Mucosa of rectum (tissue), 2 donors: ENCODE data around the gene FAM163A.
"Not testable (repeated sequence)": the region's sequence is repeated elsewhere in the genome, so short reads cannot be mapped to it uniquely, and the experiment has no call there.

Experiments
- H3K27ac ChIP-seq, 2 donors: one replicate each; pipeline ENCODE4 v1.7.0; 2013; ENCODE audit warnings: inconsistent platforms in 2 of 2, low read depth in 2 of 2, low read length in 2 of 2
- H3K27me3 ChIP-seq, 2 donors: one replicate each; pipeline ENCODE4 v1.7.0; 2013; ENCODE audit warnings: low read length in 2 of 2; ENCODE audit not compliant: control insufficient read depth in 2 of 2, insufficient read depth in 2 of 2
- H3K36me3 ChIP-seq, 2 donors: one replicate each; pipeline ENCODE4 v1.7.0; 2013; ENCODE audit warnings: low read length in 2 of 2; ENCODE audit not compliant: control insufficient read depth in 2 of 2, insufficient read depth in 2 of 2
- H3K4me1 ChIP-seq, 2 donors: one replicate each; pipeline ENCODE4 v1.7.0; 2013; ENCODE audit warnings: low read length in 2 of 2, mild to moderate bottlenecking in 1 of 2; ENCODE audit not compliant: control insufficient read depth in 2 of 2, insufficient read depth in 2 of 2
- H3K4me3 ChIP-seq, 2 donors: one replicate each; pipeline ENCODE4 v1.7.0; 2013; ENCODE audit warnings: low read length in 2 of 2
- H3K9ac ChIP-seq, 2 donors: one replicate each; pipeline ENCODE4 v1.7.0; 2013; ENCODE audit warnings: low read length in 2 of 2, low read depth in 1 of 2, mild to moderate bottlenecking in 1 of 2
- H3K9me3 ChIP-seq, 2 donors: one replicate each; pipeline ENCODE4 v1.7.0; 2013; ENCODE audit warnings: low read length in 2 of 2; ENCODE audit not compliant: control insufficient read depth in 2 of 2
- donor health status: healthy.
- donor health status: Normal muscosa, but diverticular disease.

The FAM163A gene

DNA sequence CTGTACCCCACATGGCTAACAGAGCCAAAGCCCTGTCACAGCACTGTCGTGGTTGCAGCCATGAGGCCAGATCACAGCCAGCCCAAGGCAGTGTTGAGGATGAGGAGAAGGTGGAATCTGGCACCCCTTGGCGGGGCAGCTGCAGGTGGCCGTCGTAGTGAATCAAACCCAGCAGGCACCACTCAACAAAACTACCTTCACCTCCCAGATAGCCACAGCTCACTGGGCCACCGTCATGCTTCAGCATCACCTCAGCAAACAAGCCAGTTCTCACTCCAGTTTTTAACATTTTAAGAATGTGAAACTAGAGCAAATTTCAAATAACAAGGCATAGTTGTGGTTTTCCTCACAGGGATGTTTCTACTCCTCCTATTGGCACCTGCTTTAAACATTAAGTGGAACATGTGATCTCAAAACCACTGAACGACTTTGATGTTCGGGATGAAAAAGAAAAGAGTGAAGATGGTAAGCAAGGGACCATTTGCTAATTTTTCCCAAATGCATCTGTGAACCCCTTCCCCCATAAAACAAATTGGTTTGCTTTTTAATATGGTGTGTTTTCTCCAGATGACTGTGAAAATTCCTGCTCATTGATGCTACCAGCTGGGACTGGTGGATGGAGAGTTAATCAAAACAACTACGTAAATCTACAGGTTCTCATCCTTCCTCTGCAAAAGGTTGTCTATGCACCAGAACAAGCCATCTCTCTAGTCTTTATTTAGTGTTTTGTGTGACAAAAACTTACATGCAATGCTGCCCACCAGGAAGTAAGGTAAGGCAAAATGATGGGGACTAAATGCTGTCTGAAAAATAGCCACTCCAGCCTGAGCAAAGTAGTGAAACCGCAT, 89.0 kb downstream of the FAM163A start:
- Histone ChIP-seq H3K4me1 (no peaks in the 10 kb centered on the region), H3K9ac (no peak overlapping the region), H3K4me3 (no peak overlapping the region), H3K27me3 (no peaks in the 10 kb centered on the region), H3K9me3 (no peaks in the 10 kb centered on the region), H3K27ac (no peak overlapping the region), H3K36me3 (no peaks in the 10 kb centered on the region)

DNA sequence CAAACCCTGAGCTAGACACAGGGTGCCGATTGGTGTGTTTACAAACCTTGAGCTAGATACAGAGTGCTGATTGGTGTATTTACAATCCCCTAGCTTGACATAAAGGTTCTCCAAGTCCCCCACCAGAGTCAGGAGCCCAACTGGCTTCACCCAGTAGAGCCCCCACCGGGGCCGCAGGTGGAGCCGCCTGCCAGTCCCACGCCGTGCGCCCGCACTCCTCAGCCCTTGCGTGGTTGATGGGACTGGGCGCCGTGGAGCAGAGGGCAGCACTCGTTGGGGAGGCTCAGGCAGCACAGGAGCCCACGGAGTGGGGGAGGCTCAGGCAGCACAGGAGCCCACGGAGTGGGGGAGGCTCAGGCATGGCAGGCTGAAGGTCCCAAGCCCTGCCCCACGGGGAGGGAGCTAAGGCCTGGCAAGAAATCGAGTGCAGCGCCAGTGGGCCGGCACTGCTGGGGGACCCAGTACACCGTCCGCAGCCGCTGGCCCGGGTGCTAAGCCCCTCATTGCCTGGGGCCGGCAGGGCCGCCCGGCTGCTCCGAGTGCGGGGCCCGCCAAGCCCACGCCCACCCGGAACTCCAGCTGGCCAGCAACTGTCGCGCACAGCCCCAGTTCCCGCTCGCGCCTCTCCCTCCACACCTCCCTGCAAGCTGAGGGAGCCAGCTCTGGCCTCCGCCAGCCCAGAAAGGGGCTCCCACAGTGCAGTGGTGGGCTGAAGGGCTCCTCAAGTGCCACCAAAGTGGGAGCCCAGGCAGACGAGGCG, 93.8 kb downstream of the FAM163A start:
- H3K4me3 ChIP-seq, H3K9me3 ChIP-seq, H3K36me3 ChIP-seq, H3K27me3 ChIP-seq, H3K4me1 ChIP-seq, H3K9ac ChIP-seq, H3K27ac ChIP-seq: not testable (repeated sequence)

- Histone ChIP-seq H3K9me3 (no peaks in the 10 kb centered on the region), H3K4me1 (no peaks in the 10 kb centered on the region), H3K27me3 (no peaks in the 10 kb centered on the region), H3K9ac (no peak overlapping the region), H3K27ac (no peak overlapping the region), H3K36me3 (peaks cover 5 to 7% of the 10 kb centered on the region in 2 donors), H3K4me3 (no peak overlapping the region)
Measured at GRCh38 chr1:179840107-179840506, 97.0 kb downstream of the FAM163A start.

DNA sequence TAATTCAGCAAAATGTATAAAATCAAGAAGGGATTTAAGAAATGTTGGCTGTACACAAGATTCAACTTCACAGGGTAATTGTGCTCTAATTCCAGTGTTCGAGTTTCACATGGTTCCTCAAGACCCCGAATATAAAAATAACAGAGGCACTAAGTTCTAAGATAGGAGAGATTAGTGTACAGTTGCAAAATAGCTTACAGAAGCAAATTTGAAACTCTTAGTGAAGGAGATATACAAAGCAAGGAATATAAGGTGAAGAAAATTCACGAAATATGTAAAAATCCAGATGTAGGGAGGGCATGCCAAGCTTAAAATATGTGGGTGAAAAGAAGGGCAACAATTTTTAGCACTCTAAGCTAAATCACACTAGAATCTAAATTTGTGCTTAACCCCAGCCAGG, 105.1 kb downstream of the FAM163A start:
- Histone ChIP-seq H3K9ac (no peak overlapping the region), H3K27me3 (no peaks in the 10 kb centered on the region), H3K4me3 (no peak overlapping the region), H3K27ac (no peak overlapping the region), H3K4me1 (no peaks in the 10 kb centered on the region), H3K9me3 (no peaks in the 10 kb centered on the region), H3K36me3 (peaks cover 37 to 38% of the 10 kb centered on the region in 2 donors)

- no peaks in the 10 kb centered on the region for H3K9me3 ChIP-seq
- peaks cover 29 to 32% of the 10 kb centered on the region in 2 donors for H3K36me3 ChIP-seq
Measured at GRCh38 chr1:179853102-179853501, 110.0 kb downstream of the FAM163A start.

GRCh38 chr1:179855831-179856230, 112.7 kb downstream of the FAM163A start:
- not testable (repeated sequence) for H3K4me1 ChIP-seq, H3K27ac ChIP-seq, H3K4me3 ChIP-seq, H3K27me3 ChIP-seq, H3K9ac ChIP-seq, H3K9me3 ChIP-seq
- H3K36me3 ChIP-seq, result peaks cover 19 to 21% of the 10 kb centered on the region in 2 donors

More at GRCh38 chr1:179853102-179853501, 110.0 kb downstream of the FAM163A start:
- H3K27me3 ChIP-seq, result no peaks in the 10 kb centered on the region
- H3K9ac ChIP-seq, result no peak overlapping the region
- no peak overlapping the region for H3K4me3 ChIP-seq
- H3K27ac ChIP-seq, result no peak overlapping the region
- H3K4me1 ChIP-seq, result no peaks in the 10 kb centered on the region

GRCh38 chr1:179856296-179856695, 113.2 kb downstream of the FAM163A start:
- Histone ChIP-seq H3K4me3 (no peak overlapping the region), H3K9ac (no peak overlapping the region), H3K27ac (no peak overlapping the region), H3K27me3 (no peaks in the 10 kb centered on the region), H3K4me1 (no peaks in the 10 kb centered on the region), H3K9me3 (no peaks in the 10 kb centered on the region), H3K36me3 (peaks cover 17 to 22% of the 10 kb centered on the region in 2 donors)

- Histone ChIP-seq H3K27me3 (no peaks in the 10 kb centered on the region), H3K27ac (no peak overlapping the region), H3K4me1 (no peaks in the 10 kb centered on the region), H3K4me3 (no peak overlapping the region), H3K36me3 (peaks cover 17 to 25% of the 10 kb centered on the region in 2 donors), H3K9me3 (no peaks in the 10 kb centered on the region), H3K9ac (no peak overlapping the region)
Measured at GRCh38 chr1:179857009-179857408, 113.9 kb downstream of the FAM163A start.

DNA sequence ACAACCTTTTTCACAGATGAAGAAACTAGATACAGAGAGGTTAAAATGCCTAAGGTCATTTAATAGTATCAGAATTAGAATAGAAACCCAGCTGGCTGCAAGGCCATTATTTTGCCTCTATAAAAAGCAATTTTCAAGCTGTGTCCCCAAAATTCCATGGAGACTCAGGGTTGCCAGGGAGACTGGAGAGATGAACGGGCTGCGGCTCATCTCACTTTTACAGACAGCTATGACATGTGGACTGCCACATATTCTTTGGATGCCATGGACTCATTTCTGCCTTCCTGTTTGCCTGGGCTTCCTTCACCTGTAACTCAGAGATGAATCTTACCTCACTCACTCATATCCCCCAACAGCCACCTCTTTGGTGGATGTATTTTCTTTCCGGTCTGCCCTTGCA, 117.6 kb downstream of the FAM163A start:
- H3K9me3 ChIP-seq, result no peaks in the 10 kb centered on the region
- no peak overlapping the region for H3K27ac ChIP-seq
- H3K4me3 ChIP-seq, result no peak overlapping the region
- no peaks in the 10 kb centered on the region for H3K27me3 ChIP-seq
- H3K36me3 ChIP-seq, result peaks cover 32 to 42% of the 10 kb centered on the region in 2 donors
- H3K9ac ChIP-seq, result no peak overlapping the region
- H3K4me1 ChIP-seq, result no peaks in the 10 kb centered on the region

- no peak overlapping the region for H3K27ac ChIP-seq
- no peaks in the 10 kb centered on the region for H3K9me3 ChIP-seq
- H3K27me3 ChIP-seq, result no peaks in the 10 kb centered on the region
- peaks cover 31 to 50% of the 10 kb centered on the region in 2 donors for H3K36me3 ChIP-seq
- no peaks in the 10 kb centered on the region for H3K4me1 ChIP-seq
- H3K4me3 ChIP-seq, result no peak overlapping the region
- no peak overlapping the region for H3K9ac ChIP-seq
Measured at GRCh38 chr1:179865377-179865776, 122.3 kb downstream of the FAM163A start.
